Mesendoderm (in vitro differentiated cells): ENCODE measurements around the gene FOXI3.

ENCODE experiments used
- DNase-seq: peaks from one replicate; pipeline ENCODE4 v3.0.0; 2013
- H2AK5ac ChIP-seq: 2 replicates; pipeline ENCODE4 v1.6.1; 2013; ENCODE audit warnings: low read length, inconsistent platforms
- H2BK120ac ChIP-seq: 2 replicates; pipeline ENCODE4 v1.6.1; 2013; ENCODE audit warnings: low read depth, mild to moderate bottlenecking, low read length, moderate library complexity, mixed read lengths
- H2BK15ac ChIP-seq: replicated peaks from 2 replicates; pipeline ENCODE4 v1.6.1; 2013; ENCODE audit warnings: low read depth, mild to moderate bottlenecking, moderate library complexity
- H2BK5ac ChIP-seq: 2 replicates; pipeline ENCODE4 v1.6.1; 2013; ENCODE audit warnings: low read length, inconsistent platforms
- H3K18ac ChIP-seq: 2 replicates; pipeline ENCODE4 v1.6.1; 2013; ENCODE audit warnings: mild to moderate bottlenecking, low read length, mixed read lengths
- H3K23ac ChIP-seq: one replicate; pipeline ENCODE4 v1.6.1; 2013; ENCODE audit warnings: low read length
- H3K27ac ChIP-seq: 2 replicates; pipeline ENCODE4 v1.5.1; 2013; ENCODE audit warnings: low read depth, mild to moderate bottlenecking, inconsistent platforms, low read length, moderate library complexity
- H3K27me3 ChIP-seq: 2 replicates; pipeline ENCODE4 v1.6.1; 2013; ENCODE audit warnings: low read length, control low read depth, mild to moderate bottlenecking, inconsistent platforms; ENCODE audit not compliant: insufficient read depth, poor library complexity
- H3K36me3 ChIP-seq: 2 replicates; pipeline ENCODE4 v1.6.1; 2013; ENCODE audit warnings: low read length, inconsistent platforms; ENCODE audit not compliant: control insufficient read depth, insufficient read depth
- H3K4ac ChIP-seq: one replicate; pipeline ENCODE4 v1.6.1; 2013; ENCODE audit warnings: low read depth, mild to moderate bottlenecking, low read length, moderate library complexity
- H3K4me1 ChIP-seq: 2 replicates; pipeline ENCODE4 v1.6.1; 2013; ENCODE audit warnings: low read depth, low read length, inconsistent platforms; ENCODE audit not compliant: control insufficient read depth
- H3K4me2 ChIP-seq: 2 replicates; pipeline ENCODE4 v1.6.1; 2013; ENCODE audit warnings: low read length
- H3K4me3 ChIP-seq: 2 replicates; pipeline ENCODE4 v1.5.1; 2013; ENCODE audit warnings: mild to moderate bottlenecking, low read length
- H3K56ac ChIP-seq: one replicate; pipeline ENCODE4 v1.6.1; 2013; ENCODE audit warnings: low read length
- H3K79me1 ChIP-seq: 2 replicates; pipeline ENCODE4 v1.6.1; 2013; ENCODE audit warnings: low read length, inconsistent platforms
- H3K79me2 ChIP-seq: 2 replicates; pipeline ENCODE4 v1.6.1; 2013; ENCODE audit warnings: mild to moderate bottlenecking, low read length; ENCODE audit not compliant: control insufficient read depth, insufficient read depth
- H3K9ac ChIP-seq: 2 replicates; pipeline ENCODE4 v1.6.1; 2013; ENCODE audit warnings: low read length, inconsistent platforms
- H4K5ac ChIP-seq: one replicate; pipeline ENCODE4 v1.6.1; 2013; ENCODE audit warnings: low read length
- H4K8ac ChIP-seq: one replicate; pipeline ENCODE4 v1.6.1; 2013; ENCODE audit warnings: low read depth, mild to moderate bottlenecking, control low read depth, low read length, moderate library complexity
- WGBS: extraction: QIAGEN DNeasy Blood & Tissue Kit; methylation state at CpG from one replicate; pipeline ENCODE4 v1.1.7; 2013; ENCODE audit warnings: low lambda C conversion rate, missing lambda C conversion rate; ENCODE audit not compliant: insufficient coverage; ENCODE audit errors: extremely low coverage; 5-methylcytosine and 5-hydroxymethylcytosine counted together

The FOXI3 gene

GRCh38 chr2:88450186-88450585, 2.3 kb downstream of the FOXI3 start:
- H3K18ac ChIP-seq, result no peak overlapping the region
- no peak overlapping the region for H3K27ac ChIP-seq
- no peak for DNase-seq
- H4K5ac ChIP-seq, result no peak overlapping the region
- peaks cover 16% of the 10 kb centered on the region for H3K79me2 ChIP-seq
- H3K4me2 ChIP-seq, result no peak overlapping the region
- peaks cover 2% of the 10 kb centered on the region for H3K27me3 ChIP-seq
- H2BK120ac ChIP-seq, result no peak overlapping the region
- H3K36me3 ChIP-seq, result no peaks in the 10 kb centered on the region
- peaks cover 2% of the 10 kb centered on the region for H3K4me1 ChIP-seq
- no peak overlapping the region for H2BK5ac ChIP-seq
- no peak overlapping the region for H3K9ac ChIP-seq
- H2BK15ac ChIP-seq, result no peak overlapping the region
- no peak overlapping the region for H3K56ac ChIP-seq
- WGBS, result no CpG with 5 or more reads among the region's 10 CpGs
- no peak overlapping the region for H4K8ac ChIP-seq
- no peak overlapping the region for H2AK5ac ChIP-seq
- no peak overlapping the region for H3K4me3 ChIP-seq
- H3K79me1 ChIP-seq, result no peaks in the 10 kb centered on the region
- H3K4ac ChIP-seq, result no peak overlapping the region
- H3K23ac ChIP-seq, result no peak overlapping the region

DNA sequence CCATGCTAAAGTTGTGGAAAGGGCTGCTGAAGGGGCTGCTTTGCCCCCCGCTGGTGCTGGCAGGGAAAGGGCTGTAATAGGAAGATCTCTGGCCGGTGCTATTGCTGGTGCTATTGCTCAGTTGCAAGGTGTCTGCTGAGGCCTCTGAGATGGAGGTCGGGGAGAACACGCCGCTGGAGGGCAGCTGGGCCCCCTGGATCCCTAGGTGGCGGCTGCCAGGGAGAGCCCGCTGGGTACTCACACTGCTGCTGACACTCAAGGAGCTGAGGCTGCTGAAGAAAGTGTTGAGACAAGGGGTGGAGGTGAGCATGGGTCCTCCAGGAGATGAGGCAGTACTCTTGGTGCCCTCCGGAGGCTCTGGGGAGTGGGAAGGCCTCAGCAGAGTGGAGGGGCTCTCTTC, 4.2 kb downstream of the FOXI3 start:
- Histone ChIP-seq H2AK5ac (no peak overlapping the region), H4K8ac (no peak overlapping the region), H3K4ac (no peak overlapping the region), H3K56ac (no peak overlapping the region), H3K79me2 (peaks cover 16% of the 10 kb centered on the region), H2BK5ac (no peak overlapping the region), H3K79me1 (no peaks in the 10 kb centered on the region), H4K5ac (no peak overlapping the region), H3K4me1 (peaks cover 1% of the 10 kb centered on the region), H3K9ac (no peak overlapping the region), H3K4me3 (no peak overlapping the region), H3K23ac (no peak overlapping the region), H3K36me3 (no peaks in the 10 kb centered on the region), H3K18ac (no peak overlapping the region), H3K27me3 (peaks cover 2% of the 10 kb centered on the region), H2BK15ac (no peak overlapping the region), H3K27ac (no peak overlapping the region), H3K4me2 (no peak overlapping the region), H2BK120ac (no peak overlapping the region)
- DNase-seq, result no peak
- WGBS, result no CpG with 5 or more reads among the region's 8 CpGs

DNA sequence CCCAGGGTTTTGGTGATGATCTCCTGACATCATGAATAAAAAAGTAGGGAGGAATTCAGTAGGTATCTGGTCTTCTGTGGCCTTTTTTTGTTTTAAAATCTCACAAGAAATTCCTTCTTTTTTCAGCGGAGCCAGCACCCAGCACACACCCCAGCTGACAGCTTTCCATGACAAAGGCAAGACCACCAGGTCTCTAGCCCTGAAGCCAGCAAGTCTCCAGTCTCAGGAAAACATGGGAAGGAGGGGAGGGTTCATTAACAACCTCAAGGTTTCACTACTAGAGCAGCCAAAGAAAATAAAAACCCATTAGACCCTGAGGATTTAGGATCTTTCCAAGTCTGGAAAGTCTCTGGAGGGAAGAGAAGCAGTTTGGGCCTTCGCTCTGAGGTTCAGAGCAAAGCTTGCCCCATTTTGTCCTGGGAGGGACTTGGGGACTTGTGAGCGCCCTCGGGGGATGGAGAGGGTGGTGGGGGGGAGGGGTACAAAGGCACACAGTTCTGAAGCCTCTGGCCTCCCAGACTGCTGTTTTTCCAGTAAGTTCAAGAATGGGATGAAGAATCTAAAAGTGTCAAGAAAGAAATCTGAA, 9.0 kb downstream of the FOXI3 start:
- Histone ChIP-seq H3K79me1 (no peaks in the 10 kb centered on the region), H3K4me1 (peaks cover 1% of the 10 kb centered on the region), H3K9ac (no peak overlapping the region), H4K5ac (no peak overlapping the region), H3K4me2 (no peak overlapping the region), H3K56ac (no peak overlapping the region), H3K4ac (no peak overlapping the region), H3K27ac (no peak overlapping the region), H2AK5ac (no peak overlapping the region), H2BK120ac (no peak overlapping the region), H3K27me3 (no peaks in the 10 kb centered on the region), H3K18ac (peak overlapping the region; percentile 19), H3K79me2 (no peaks in the 10 kb centered on the region), H4K8ac (no peak overlapping the region), H3K36me3 (no peaks in the 10 kb centered on the region), H2BK15ac (no peak overlapping the region), H3K4me3 (no peak overlapping the region), H3K23ac (no peak overlapping the region), H2BK5ac (no peak overlapping the region)
- no CpG with 5 or more reads among the region's 4 CpGs for WGBS
- peak; percentile 45 for DNase-seq

GRCh38 chr2:88442473-88442872, 10.0 kb downstream of the FOXI3 start:
- no peak overlapping the region for H3K56ac ChIP-seq
- WGBS, result no CpG with 5 or more reads among the region's 4 CpGs

DNA sequence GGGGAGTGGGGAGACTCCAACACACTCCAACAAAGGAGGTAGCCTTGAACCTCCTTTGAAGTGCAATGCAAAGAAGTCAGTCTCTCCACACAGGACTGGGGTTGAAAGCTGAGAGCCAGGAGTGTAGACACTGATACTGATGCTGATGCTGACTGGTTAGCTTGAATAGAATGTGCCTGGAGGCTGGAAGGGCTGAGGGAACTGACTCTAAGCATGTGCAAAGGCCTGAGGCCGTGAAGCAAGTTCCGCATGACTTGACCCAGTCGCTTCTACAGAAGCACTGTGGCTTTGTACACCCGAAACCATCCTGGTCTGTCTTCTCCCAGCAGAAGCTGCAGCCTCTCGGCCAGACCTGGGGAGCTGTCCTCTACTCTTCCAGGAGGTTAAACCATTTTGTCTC, 10.4 kb downstream of the FOXI3 start:
- Histone ChIP-seq H3K36me3 (no peaks in the 10 kb centered on the region), H3K79me1 (no peaks in the 10 kb centered on the region), H3K4ac (no peak overlapping the region), H3K79me2 (no peaks in the 10 kb centered on the region), H3K4me1 (peaks cover 1% of the 10 kb centered on the region), H2AK5ac (no peak overlapping the region), H3K27ac (no peak overlapping the region), H3K27me3 (no peaks in the 10 kb centered on the region), H3K56ac (no peak overlapping the region), H4K5ac (no peak overlapping the region), H3K4me2 (no peak overlapping the region), H3K18ac (no peak overlapping the region), H2BK120ac (no peak overlapping the region), H3K9ac (no peak overlapping the region), H3K4me3 (no peak overlapping the region), H2BK5ac (no peak overlapping the region), H4K8ac (no peak overlapping the region), H3K23ac (no peak overlapping the region), H2BK15ac (no peak overlapping the region)
- WGBS, result no CpG with 5 or more reads among the region's 5 CpGs
- peak; percentile 69 for DNase-seq

More at GRCh38 chr2:88442473-88442872, 10.0 kb downstream of the FOXI3 start:
- H3K23ac ChIP-seq, result no peak overlapping the region
- no peak overlapping the region for H2AK5ac ChIP-seq
- no peaks in the 10 kb centered on the region for H3K36me3 ChIP-seq
- H2BK15ac ChIP-seq, result no peak overlapping the region
- no peaks in the 10 kb centered on the region for H3K79me1 ChIP-seq
- H3K27me3 ChIP-seq, result no peaks in the 10 kb centered on the region
- no peak overlapping the region for H3K9ac ChIP-seq
- no peak overlapping the region for H4K5ac ChIP-seq
- H3K4me3 ChIP-seq, result no peak overlapping the region
- no peak overlapping the region for H3K4ac ChIP-seq
- no peak overlapping the region for H2BK120ac ChIP-seq
- H2BK5ac ChIP-seq, result no peak overlapping the region
- peak; percentile 30 for DNase-seq
- H3K27ac ChIP-seq, result no peak overlapping the region
- H3K18ac ChIP-seq, result no peak overlapping the region
- peaks cover 1% of the 10 kb centered on the region for H3K4me1 ChIP-seq
- H3K4me2 ChIP-seq, result no peak overlapping the region
- H4K8ac ChIP-seq, result no peak overlapping the region
- H3K79me2 ChIP-seq, result no peaks in the 10 kb centered on the region

GRCh38 chr2:88437010-88437409, 15.5 kb downstream of the FOXI3 start:
- Histone ChIP-seq H4K8ac (no peak overlapping the region), H2BK5ac (no peak overlapping the region), H3K56ac (no peak overlapping the region), H2BK15ac (no peak overlapping the region), H2BK120ac (no peak overlapping the region), H3K27ac (no peak overlapping the region), H3K4me2 (no peak overlapping the region), H3K27me3 (no peaks in the 10 kb centered on the region), H3K36me3 (no peaks in the 10 kb centered on the region), H4K5ac (no peak overlapping the region), H3K4me3 (no peak overlapping the region), H3K4ac (no peak overlapping the region), H3K79me1 (no peaks in the 10 kb centered on the region), H3K23ac (no peak overlapping the region), H2AK5ac (no peak overlapping the region), H3K4me1 (no peaks in the 10 kb centered on the region), H3K9ac (no peak overlapping the region), H3K18ac (no peak overlapping the region), H3K79me2 (no peaks in the 10 kb centered on the region)
- whole genome bisulfite sequencing, result no CpG with 5 or more reads among the region's 4 CpGs
- DNase-seq, result no peak
